ENCODE results near the gene MRPS5.

The MRPS5 gene

DNA sequence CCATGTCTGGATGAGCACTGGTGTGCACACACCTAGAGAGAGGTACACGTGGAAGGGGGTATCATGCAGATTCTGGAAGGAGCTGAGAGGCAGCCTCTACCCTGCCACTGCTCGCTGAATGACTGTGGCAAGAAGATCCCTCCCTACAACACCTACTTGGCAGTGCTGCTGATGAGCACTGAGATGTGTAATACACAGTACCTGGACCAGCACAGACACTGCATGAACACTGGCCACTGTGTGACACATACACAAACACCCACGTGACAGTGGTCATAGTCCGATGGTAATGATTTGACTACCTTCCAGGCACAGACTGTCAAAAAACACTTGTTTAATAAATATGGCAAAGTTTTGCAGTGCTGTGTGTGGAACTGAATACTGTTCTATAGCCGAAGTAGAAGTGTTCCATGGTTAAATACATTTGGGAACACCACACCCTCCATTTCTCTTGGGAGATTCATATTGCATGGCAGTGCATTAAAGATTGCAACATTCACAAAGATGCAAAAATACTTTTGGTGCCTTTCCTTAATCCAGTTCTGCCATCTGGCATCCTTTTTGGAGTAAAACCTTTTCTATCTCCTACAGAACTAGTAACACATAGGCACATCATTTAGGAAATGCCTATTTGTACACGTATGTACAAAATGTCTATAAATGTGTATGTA is 29.6 kb downstream of the MRPS5 start:
- TF ChIP-seq, protein P1, sequence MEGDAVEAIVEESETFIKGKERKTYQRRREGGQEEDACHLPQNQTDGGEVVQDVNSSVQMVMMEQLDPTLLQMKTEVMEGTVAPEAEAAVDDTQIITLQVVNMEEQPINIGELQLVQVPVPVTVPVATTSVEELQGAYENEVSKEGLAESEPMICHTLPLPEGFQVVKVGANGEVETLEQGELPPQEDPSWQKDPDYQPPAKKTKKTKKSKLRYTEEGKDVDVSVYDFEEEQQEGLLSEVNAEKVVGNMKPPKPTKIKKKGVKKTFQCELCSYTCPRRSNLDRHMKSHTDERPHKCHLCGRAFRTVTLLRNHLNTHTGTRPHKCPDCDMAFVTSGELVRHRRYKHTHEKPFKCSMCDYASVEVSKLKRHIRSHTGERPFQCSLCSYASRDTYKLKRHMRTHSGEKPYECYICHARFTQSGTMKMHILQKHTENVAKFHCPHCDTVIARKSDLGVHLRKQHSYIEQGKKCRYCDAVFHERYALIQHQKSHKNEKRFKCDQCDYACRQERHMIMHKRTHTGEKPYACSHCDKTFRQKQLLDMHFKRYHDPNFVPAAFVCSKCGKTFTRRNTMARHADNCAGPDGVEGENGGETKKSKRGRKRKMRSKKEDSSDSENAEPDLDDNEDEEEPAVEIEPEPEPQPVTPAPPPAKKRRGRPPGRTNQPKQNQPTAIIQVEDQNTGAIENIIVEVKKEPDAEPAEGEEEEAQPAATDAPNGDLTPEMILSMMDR (IDR thresholded peaks at IDR 0.05; ENCODE audit: low read depth, low read length, missing control alignments) = no peak
- DNase-seq (ENCODE audit: low read depth) = no peak
- H3K4me3 ChIP-seq (ENCODE audit: low read depth, low read length) = no peak overlapping the region

DNA sequence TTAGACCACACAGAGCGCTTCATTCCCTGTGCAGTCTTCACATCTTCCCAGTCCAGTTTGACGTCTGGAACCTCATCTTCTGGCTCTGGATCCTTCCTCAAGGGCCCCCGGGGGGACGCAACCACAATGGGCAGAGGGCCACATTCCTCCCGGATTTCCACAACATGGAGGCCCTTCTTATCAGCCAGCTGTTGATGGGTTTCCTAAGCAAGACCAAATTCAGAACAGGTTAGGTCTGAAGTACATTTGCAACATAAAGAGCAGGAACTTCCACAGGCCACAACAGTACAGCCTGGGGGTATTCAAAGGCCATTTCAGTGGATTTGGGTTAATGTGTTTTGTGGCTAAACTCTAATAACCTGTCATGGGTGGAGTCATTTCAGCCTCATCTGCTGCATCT is 34.2 kb downstream of the MRPS5 start:
- DNase-seq (ENCODE audit: low read depth) = no peak
- TF ChIP-seq, protein P1 (IDR thresholded peaks at IDR 0.05; ENCODE audit: low read depth, low read length, missing control alignments) = no peak

DNA sequence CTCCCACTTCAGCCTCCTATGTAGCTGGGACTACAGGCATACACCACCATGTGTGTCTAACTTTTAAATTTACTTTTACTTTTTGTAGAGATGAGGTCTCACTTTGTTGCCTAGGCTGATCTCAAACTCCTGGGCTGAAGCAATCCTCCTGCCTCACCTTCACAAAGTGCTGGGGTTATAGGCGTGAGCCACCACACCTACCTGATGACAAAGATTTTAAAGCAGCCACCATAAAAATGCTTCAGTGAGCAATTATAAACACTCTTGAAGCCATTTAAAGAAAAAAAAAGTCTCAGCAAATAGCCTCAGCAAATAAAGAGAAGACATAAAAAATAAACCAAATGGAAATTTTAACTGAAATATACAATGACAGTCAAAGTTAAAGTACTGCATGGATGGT is 35.6 kb downstream of the MRPS5 start:
- TF ChIP-seq, protein P1 (IDR thresholded peaks at IDR 0.05; ENCODE audit: low read depth, low read length, missing control alignments) = no peak
- DNase-seq (ENCODE audit: low read depth) = no peak
- H3K4me3 ChIP-seq (ENCODE audit: low read depth, low read length) = no peak overlapping the region

More for the DNA sequence above, 34.2 kb downstream of the MRPS5 start:
- H3K4me3 ChIP-seq (ENCODE audit: low read depth, low read length) = no peak overlapping the region

DNA sequence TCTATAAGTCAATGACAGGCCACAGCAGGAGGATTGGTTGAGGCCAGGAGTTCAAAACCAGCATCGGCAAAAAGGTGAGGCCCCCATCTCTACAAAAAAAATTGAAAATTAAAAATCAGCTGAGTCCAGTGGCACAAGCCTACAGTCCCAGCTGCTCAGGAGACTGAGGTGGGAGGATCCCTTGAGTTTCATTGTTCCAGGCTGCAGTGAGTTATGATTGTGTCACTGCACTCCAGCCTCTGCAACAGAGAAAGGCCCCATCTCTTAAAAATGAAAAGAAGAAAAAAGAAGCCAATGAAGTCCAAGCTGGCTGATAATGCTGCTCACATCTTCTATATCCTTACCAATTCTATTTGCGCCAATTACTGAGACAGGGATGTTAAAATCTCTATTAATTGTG is 39.1 kb downstream of the MRPS5 start:
- H3K4me3 ChIP-seq (ENCODE audit: low read depth, low read length) = no peak overlapping the region
- TF ChIP-seq, protein P1 (IDR thresholded peaks at IDR 0.05; ENCODE audit: low read depth, low read length, missing control alignments) = no peak
- DNase-seq (ENCODE audit: low read depth) = no peak

DNA sequence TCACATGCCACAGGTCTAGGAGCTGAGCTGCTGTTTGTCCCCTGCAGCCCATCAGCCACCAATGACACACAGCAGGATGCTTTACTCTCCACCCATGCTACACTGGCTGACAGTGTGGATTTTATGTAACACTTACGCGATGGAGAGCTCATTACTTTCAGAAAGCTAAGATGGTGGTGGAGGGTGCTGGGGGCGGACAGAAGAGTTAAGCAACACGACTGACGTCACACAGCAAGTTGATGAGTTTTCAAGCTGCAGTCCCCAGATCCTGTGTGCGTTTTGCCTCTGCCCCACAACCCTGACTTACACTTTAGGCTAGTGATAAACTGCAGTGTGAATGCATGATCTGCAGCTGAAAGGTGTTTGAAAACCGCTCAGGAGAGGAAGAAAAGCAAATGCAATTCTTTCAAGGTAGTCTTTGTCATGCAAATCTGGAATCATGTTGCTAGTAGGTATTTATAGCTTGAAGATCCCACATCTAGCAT is 42.4 kb downstream of the MRPS5 start:
- TF ChIP-seq, protein P1 (IDR thresholded peaks at IDR 0.05; ENCODE audit: low read depth, low read length, missing control alignments) = no peak
- no peak overlapping the region for H3K4me3 ChIP-seq (ENCODE audit: low read depth, low read length)
- no peak for DNase-seq (ENCODE audit: low read depth)

DNA sequence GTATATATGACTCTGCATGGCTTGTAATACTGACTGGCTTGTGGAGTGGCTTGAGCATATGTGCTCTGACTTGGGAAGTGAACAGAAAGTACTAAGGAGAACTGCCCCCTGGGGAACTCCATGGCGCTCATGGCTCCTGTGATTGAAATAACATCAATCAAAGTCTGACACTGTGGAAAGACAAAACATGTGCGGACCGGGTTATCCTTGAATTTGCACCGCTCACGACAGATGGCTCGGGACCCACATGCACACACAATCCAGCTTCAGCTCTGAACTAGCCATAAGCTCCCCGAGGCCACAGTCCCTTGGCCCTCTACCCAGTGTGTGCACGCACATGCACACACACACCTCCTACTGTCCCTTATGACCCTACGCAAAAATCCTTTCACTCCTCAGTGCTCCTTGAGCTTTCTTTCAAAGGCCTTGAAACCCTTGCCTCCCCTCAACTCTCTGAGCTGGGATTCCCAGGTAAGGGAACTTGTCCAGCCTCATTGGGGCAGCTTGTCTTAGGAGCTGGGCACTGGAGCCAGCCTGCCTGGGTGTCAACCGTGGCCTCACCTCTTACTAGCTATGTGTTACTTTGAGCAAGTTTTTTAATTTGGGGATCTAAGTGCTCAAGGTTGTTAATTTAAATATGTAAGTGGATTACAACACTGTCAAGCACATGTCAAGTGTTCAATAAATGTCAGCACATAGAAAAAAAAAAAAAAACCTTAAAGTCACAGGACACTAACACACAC is 43.6 kb downstream of the MRPS5 start:
- DNase-seq (ENCODE audit: low read depth) = no peak
- no peak overlapping the region for H3K4me3 ChIP-seq (ENCODE audit: low read depth, low read length)
- TF ChIP-seq, protein P1 (IDR thresholded peaks at IDR 0.05; ENCODE audit: low read depth, low read length, missing control alignments) = no peak

All from GM12864 (cell line).